Hepatocyte (in vitro differentiated cells): Measurements from ENCODE around the gene ACIN1. TPM values are rescaled to one million over a fixed set of nuclear protein-coding genes. Genes with fewer than 3 reads are reported as not detected.

Source experiments
- DNase-seq: peaks from one replicate; pipeline ENCODE4 v3.0.0-alpha.2; 2016; ENCODE audit warnings: low spot score
- H2AFZ ChIP-seq: fragments of 200-600 bp; sonication (generic); 2 replicates; pipeline ENCODE4 v1.6.0; 2016; ENCODE audit warnings: antibody characterized with exemption, mild to moderate bottlenecking
- H3K27ac ChIP-seq: fragments of 200-600 bp; sonication (generic); 2 replicates; pipeline ENCODE4 v1.5.1; 2016; ENCODE audit warnings: mild to moderate bottlenecking
- H3K27me3 ChIP-seq: fragments of 200-600 bp; sonication (generic); 2 replicates; pipeline ENCODE4 v1.6.1; 2016
- H3K36me3 ChIP-seq: fragments of 200-600 bp; sonication (generic); replicated peaks from 2 replicates; pipeline ENCODE4 v1.5.1; 2016; ENCODE audit warnings: low read depth; ENCODE audit not compliant: insufficient read depth
- H3K4me1 ChIP-seq: fragments of 200-600 bp; sonication (generic); 2 replicates; pipeline ENCODE4 v1.5.1; 2016; ENCODE audit warnings: mild to moderate bottlenecking, moderate library complexity; ENCODE audit not compliant: insufficient read depth
- H3K4me2 ChIP-seq: fragments of 200-600 bp; sonication (generic); 2 replicates; pipeline ENCODE4 v1.6.0; 2016
- H3K4me3 ChIP-seq: fragments of 200-600 bp; sonication (generic); 2 replicates; pipeline ENCODE4 v1.5.1; 2016; ENCODE audit warnings: mild to moderate bottlenecking
- H3K79me2 ChIP-seq: fragments of 200-600 bp; sonication (generic); 2 replicates; pipeline ENCODE4 v1.6.0; 2017; ENCODE audit warnings: mild to moderate bottlenecking
- H3K9me2 ChIP-seq: fragments of 200-600 bp; sonication (generic); replicated peaks from 2 replicates; pipeline ENCODE4 v1.6.0; 2017; ENCODE audit warnings: mild to moderate bottlenecking; ENCODE audit not compliant: insufficient read depth
- H3K9me3 ChIP-seq: fragments of 200-600 bp; sonication (generic); 2 replicates; pipeline ENCODE4 v1.5.1; 2016; ENCODE audit warnings: low read depth, mild to moderate bottlenecking
- H4K20me1 ChIP-seq: fragments of 200-600 bp; sonication (generic); 2 replicates; pipeline ENCODE4 v1.6.0; 2016; ENCODE audit warnings: mild to moderate bottlenecking; ENCODE audit not compliant: insufficient read depth, poor library complexity, severe bottlenecking
- CTCF ChIP-seq: fragments of 200-600 bp; sonication (generic); IDR thresholded peaks from 2 replicates; pipeline ENCODE4 v1.5.1; 2016; ENCODE audit warnings: antibody characterized with exemption, mild to moderate bottlenecking; ENCODE audit not compliant: poor library complexity
- EZH2 ChIP-seq: fragments of 200-600 bp; sonication (generic); IDR thresholded peaks from 2 replicates; pipeline ENCODE4 v1.6.1; 2016; ENCODE audit warnings: antibody characterized with exemption, mild to moderate bottlenecking, borderline replicate concordance
- EZH2phosphoT487 ChIP-seq: fragments of 200-600 bp; sonication (generic); IDR thresholded peaks from one replicate; pipeline ENCODE4 v1.6.1; 2018; ENCODE audit warnings: antibody characterized with exemption, mild to moderate bottlenecking, low read depth, moderate library complexity; ENCODE audit not compliant: unreplicated experiment, severe bottlenecking
- WGBS: methylation state at CpG from one replicate; pipeline ENCODE4 v1.1.6; 2016; ENCODE audit warnings: low lambda C conversion rate; ENCODE audit errors: missing lambda C conversion rate; 5-methylcytosine and 5-hydroxymethylcytosine counted together
- polyA plus RNA-seq: library from polyadenylated mRNA; unstranded; fragments of >200 nt; fragmentation: Nextera tagmentation; extraction: Ambion mirVana; gene quantifications from 2 replicates; pipeline ENCODE4 v1.2.1, GENCODE V29; 2016
- total RNA-seq: library from RNA; depleted of rRNA; stranded (reverse); fragments of >200 nt; gene quantifications from 2 replicates; pipeline ENCODE4 v1.2.3, GENCODE V29; 2014

The ACIN1 gene
- total and polyA plus RNA-seq, 2 experiments from 2014 or later = 44.3 to 108 TPM

- WGBS = 22% methylated on average over 8 of the region's 8 CpGs
- DNase-seq = no peak
- H3K79me2 ChIP-seq = peaks cover 14% of the 10 kb centered on the region
- TF ChIP-seq CTCF = no peak
- TF ChIP-seq EZH2 = no peak
- no peak for TF ChIP-seq EZH2phosphoT487
- peak overlapping the region; percentile 37 for H3K4me3 ChIP-seq
- H4K20me1 ChIP-seq = no peaks in the 10 kb centered on the region
- H3K9me2 ChIP-seq = no peaks in the 10 kb centered on the region
- H3K4me1 ChIP-seq = peaks cover 21% of the 10 kb centered on the region
- no peaks in the 10 kb centered on the region for H3K9me3 ChIP-seq
- peak overlapping the region; percentile 98 for H2AFZ ChIP-seq
- H3K36me3 ChIP-seq = no peaks in the 10 kb centered on the region
- H3K27ac ChIP-seq = peak overlapping the region; percentile 90
- peak overlapping the region; percentile 79 for H3K4me2 ChIP-seq
- H3K27me3 ChIP-seq = no peaks in the 10 kb centered on the region
These were observed 85.4 kb downstream of the ACIN1 start for GRCh38 chr14:23009483-23009938.

GRCh38 chr14:23008831-23009230, 86.1 kb downstream of the ACIN1 start:
- no peaks in the 10 kb centered on the region for H3K9me3 ChIP-seq
- H3K9me2 ChIP-seq = no peaks in the 10 kb centered on the region
- H3K4me1 ChIP-seq = peaks cover 21% of the 10 kb centered on the region
- H3K79me2 ChIP-seq = peaks cover 14% of the 10 kb centered on the region
- DNase-seq = peak; percentile 22
- no peak overlapping the region for H3K4me3 ChIP-seq
- peak overlapping the region; percentile 79 for H3K4me2 ChIP-seq
- peak overlapping the region; percentile 97 for H3K27ac ChIP-seq
- H3K27me3 ChIP-seq = no peaks in the 10 kb centered on the region
- no peaks in the 10 kb centered on the region for H4K20me1 ChIP-seq
- no peaks in the 10 kb centered on the region for H3K36me3 ChIP-seq
- TF ChIP-seq EZH2phosphoT487 (no peak), EZH2 (no peak), CTCF (no peak)
- no peak overlapping the region for H2AFZ ChIP-seq
- WGBS = 68% methylated on average over 3 of the region's 3 CpGs

Other genes with a start within 250 kb of the ACIN1 start
- 34.4 and 56.2 TPM in 2 replicates for gene LRP10, start 223.4 kb downstream of the ACIN1 start, total RNA-seq
- gene LRP10, start 223.4 kb downstream of the ACIN1 start, polyA plus RNA-seq = 92.7 and 117 TPM in 2 replicates
- gene REM2, start 211.9 kb downstream of the ACIN1 start, total RNA-seq = 1.5 and 1.9 TPM in 2 replicates
- gene REM2, start 211.9 kb downstream of the ACIN1 start, polyA plus RNA-seq = 5.5 and 6.3 TPM in 2 replicates
- 236 and 749 TPM in 2 replicates for gene RBM23, start 176.0 kb downstream of the ACIN1 start, total RNA-seq
- gene RBM23, start 176.0 kb downstream of the ACIN1 start, polyA plus RNA-seq = 72.9 and 74.1 TPM in 2 replicates
- 38.9 and 52.2 TPM in 2 replicates for gene PRMT5, start 165.8 kb downstream of the ACIN1 start, total RNA-seq
- gene PRMT5, start 165.8 kb downstream of the ACIN1 start, polyA plus RNA-seq = 54.1 and 72.3 TPM in 2 replicates
- gene HAUS4, start 138.0 kb downstream of the ACIN1 start, total RNA-seq = 34.8 and 46.4 TPM in 2 replicates
- 16.2 and 21.8 TPM in 2 replicates for gene HAUS4, start 138.0 kb downstream of the ACIN1 start, polyA plus RNA-seq
- 75.1 and 80.8 TPM in 2 replicates for gene AJUBA, start 112.6 kb downstream of the ACIN1 start, total RNA-seq
- 36.2 and 43.2 TPM in 2 replicates for gene AJUBA, start 112.6 kb downstream of the ACIN1 start, polyA plus RNA-seq
- gene C14orf93, start 85.0 kb downstream of the ACIN1 start, total RNA-seq = 7.8 and 8.8 TPM in 2 replicates
- gene C14orf93, start 85.0 kb downstream of the ACIN1 start, polyA plus RNA-seq = 5.7 and 6.5 TPM in 2 replicates
- gene PSMB5, start 60.2 kb downstream of the ACIN1 start, total RNA-seq = 171 and 190 TPM in 2 replicates
- 299 and 319 TPM in 2 replicates for gene PSMB5, start 60.2 kb downstream of the ACIN1 start, polyA plus RNA-seq
- not detected in 2 replicates for gene PSMB11, start 52.9 kb downstream of the ACIN1 start, total RNA-seq
- not detected in 2 replicates for gene PSMB11, start 52.9 kb downstream of the ACIN1 start, polyA plus RNA-seq
- 6.7 and 6.9 TPM in 2 replicates for gene CDH24, start 37.6 kb downstream of the ACIN1 start, total RNA-seq
- 18.0 and 19.8 TPM in 2 replicates for gene CDH24, start 37.6 kb downstream of the ACIN1 start, polyA plus RNA-seq
- gene C14orf119, start 369 bp upstream of the ACIN1 start, total RNA-seq = 47.7 and 64.9 TPM in 2 replicates
- 118 and 146 TPM in 2 replicates for gene C14orf119, start 369 bp upstream of the ACIN1 start, polyA plus RNA-seq
- not detected in 2 replicates for gene CIROP, start 9.9 kb upstream of the ACIN1 start, total RNA-seq
- gene CIROP, start 9.9 kb upstream of the ACIN1 start, polyA plus RNA-seq = not detected in 2 replicates
- gene CEBPE, start 24.1 kb upstream of the ACIN1 start, total RNA-seq = not detected in 2 replicates
- not detected in 2 replicates for gene CEBPE, start 24.1 kb upstream of the ACIN1 start, polyA plus RNA-seq
- gene SLC7A8, start 88.5 kb upstream of the ACIN1 start, total RNA-seq = 39.5 and 54.6 TPM in 2 replicates
- gene SLC7A8, start 88.5 kb upstream of the ACIN1 start, polyA plus RNA-seq = 85.0 and 123 TPM in 2 replicates
- 0.17 and 1.2 TPM in 2 replicates for gene RNF212B, start 142.8 kb upstream of the ACIN1 start, total RNA-seq
- 1.2 TPM in 1 of 2 replicates, not detected in the other for gene RNF212B, start 142.8 kb upstream of the ACIN1 start, polyA plus RNA-seq
- 8.2 and 9.4 TPM in 2 replicates for gene HOMEZ, start 191.0 kb upstream of the ACIN1 start, total RNA-seq
- gene HOMEZ, start 191.0 kb upstream of the ACIN1 start, polyA plus RNA-seq = 6.3 and 11.2 TPM in 2 replicates
- gene PPP1R3E, start 207.7 kb upstream of the ACIN1 start, total RNA-seq = 3.9 and 6.1 TPM in 2 replicates
- 4.6 and 4.8 TPM in 2 replicates for gene PPP1R3E, start 207.7 kb upstream of the ACIN1 start, polyA plus RNA-seq
- 20.8 and 26.4 TPM in 2 replicates for gene BCL2L2, start 211.7 kb upstream of the ACIN1 start, total RNA-seq
- gene BCL2L2, start 211.7 kb upstream of the ACIN1 start, polyA plus RNA-seq = 4.3 and 6.5 TPM in 2 replicates
- gene PABPN1, start 226.3 kb upstream of the ACIN1 start, total RNA-seq = 94.1 and 116 TPM in 2 replicates
- 213 and 245 TPM in 2 replicates for gene PABPN1, start 226.3 kb upstream of the ACIN1 start, polyA plus RNA-seq